Astrocyte (in vitro differentiated cells and primary cell): ENCODE results near the gene HSD17B3.

Experiments
- CTCF ChIP-seq: IDR thresholded peaks from 2 replicates; pipeline ENCODE4 v1.5.1; 2011; ENCODE audit warnings: low read depth, mild to moderate bottlenecking, inconsistent platforms, low read length, moderate library complexity; ENCODE audit not compliant: insufficient read depth
- EZH2 ChIP-seq: IDR thresholded peaks from 2 replicates; pipeline ENCODE4 v1.6.1; 2012; ENCODE audit warnings: mild to moderate bottlenecking, low read length, inconsistent platforms; ENCODE audit not compliant: insufficient read depth

- TF ChIP-seq EZH2 (no peak), CTCF (no peak)
Observed at GRCh38 chr9:96189995-96190394, 112.0 kb downstream of the HSD17B3 start.
